DND-41 (cell line): ENCODE data around the gene AGTR1.

Source experiments
- EZH2 ChIP-seq: IDR thresholded peaks from 3 replicates; pipeline ENCODE4 v1.6.1; 2012; ENCODE audit warnings: borderline replicate concordance, low read depth, mild to moderate bottlenecking, moderate library complexity, low read length, inconsistent platforms; ENCODE audit not compliant: severe bottlenecking
- TF ChIP-seq, protein P1 (sequence below): IDR thresholded peaks from 2 replicates; pipeline ENCODE4 v1.5.1; 2012; ENCODE audit warnings: borderline replicate concordance, low read length, moderate library complexity, mild to moderate bottlenecking; ENCODE audit not compliant: poor library complexity, severe bottlenecking; ENCODE audit errors: extremely low read depth

DNA sequence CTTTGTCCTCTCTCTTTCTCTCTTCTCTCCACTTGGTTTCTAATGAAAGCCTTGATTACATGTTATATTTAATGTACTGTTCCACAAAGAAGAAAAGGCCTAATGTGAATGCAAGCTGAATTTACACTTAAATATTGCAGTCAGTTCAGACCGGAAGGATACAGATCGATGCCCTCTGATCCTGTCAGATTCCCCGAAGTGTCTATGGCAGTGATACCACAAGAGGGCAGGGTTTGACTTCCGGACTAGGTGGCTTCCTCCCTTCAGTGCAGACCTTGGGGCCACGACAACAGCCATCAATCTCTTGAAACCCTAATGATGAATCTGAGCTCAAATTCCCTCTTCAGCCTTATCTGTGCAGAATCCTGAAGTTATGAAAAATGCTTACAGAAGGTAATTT is 29.5 kb downstream of the AGTR1 start:
- TF ChIP-seq, protein P1, sequence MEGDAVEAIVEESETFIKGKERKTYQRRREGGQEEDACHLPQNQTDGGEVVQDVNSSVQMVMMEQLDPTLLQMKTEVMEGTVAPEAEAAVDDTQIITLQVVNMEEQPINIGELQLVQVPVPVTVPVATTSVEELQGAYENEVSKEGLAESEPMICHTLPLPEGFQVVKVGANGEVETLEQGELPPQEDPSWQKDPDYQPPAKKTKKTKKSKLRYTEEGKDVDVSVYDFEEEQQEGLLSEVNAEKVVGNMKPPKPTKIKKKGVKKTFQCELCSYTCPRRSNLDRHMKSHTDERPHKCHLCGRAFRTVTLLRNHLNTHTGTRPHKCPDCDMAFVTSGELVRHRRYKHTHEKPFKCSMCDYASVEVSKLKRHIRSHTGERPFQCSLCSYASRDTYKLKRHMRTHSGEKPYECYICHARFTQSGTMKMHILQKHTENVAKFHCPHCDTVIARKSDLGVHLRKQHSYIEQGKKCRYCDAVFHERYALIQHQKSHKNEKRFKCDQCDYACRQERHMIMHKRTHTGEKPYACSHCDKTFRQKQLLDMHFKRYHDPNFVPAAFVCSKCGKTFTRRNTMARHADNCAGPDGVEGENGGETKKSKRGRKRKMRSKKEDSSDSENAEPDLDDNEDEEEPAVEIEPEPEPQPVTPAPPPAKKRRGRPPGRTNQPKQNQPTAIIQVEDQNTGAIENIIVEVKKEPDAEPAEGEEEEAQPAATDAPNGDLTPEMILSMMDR: peak; percentile 62
- no peak for TF ChIP-seq EZH2
